Testis (tissue), 2 donors: ENCODE data around the gene TMEFF1.

Experiments
- POLR2A ChIP-seq: fragments of 450-650 bp; IDR thresholded peaks from one replicate; pipeline ENCODE4 v1.6.1; 2017; ENCODE audit warnings: antibody characterized with exemption, mild to moderate bottlenecking, moderate library complexity
- TF ChIP-seq, protein P1 (sequence below), 3 experiments: fragments of 450-650 bp in 2 of 3; fragments of 200-600 bp in 1 of 3; sonication (generic) in 1 of 3; IDR thresholded peaks; one replicate each; pipeline ENCODE4 v1.5.1; 2016 to 2019; ENCODE audit warnings: antibody characterized with exemption in 3 of 3, mild to moderate bottlenecking in 2 of 3, moderate library complexity in 1 of 3

DNA sequence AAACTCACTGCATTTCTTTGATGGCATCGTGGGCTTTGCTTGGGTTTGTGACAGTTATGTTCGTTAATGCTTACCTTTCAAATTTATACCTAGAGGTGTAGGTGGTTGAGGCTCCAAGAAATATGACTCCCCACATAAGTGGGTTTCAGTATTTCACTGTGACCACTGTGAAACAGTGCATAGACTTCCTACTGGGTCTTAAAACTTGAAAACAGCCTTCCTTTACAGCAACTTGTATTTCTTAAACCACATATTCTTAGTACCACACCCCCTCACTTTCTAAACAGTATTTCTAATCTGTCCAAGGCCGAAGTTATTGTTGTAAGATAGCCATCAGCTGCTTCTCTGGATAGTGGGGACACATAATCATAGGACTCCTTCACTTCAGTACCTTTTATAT lies 48.3 kb downstream of the TMEFF1 start:
- TF ChIP-seq, protein P1, sequence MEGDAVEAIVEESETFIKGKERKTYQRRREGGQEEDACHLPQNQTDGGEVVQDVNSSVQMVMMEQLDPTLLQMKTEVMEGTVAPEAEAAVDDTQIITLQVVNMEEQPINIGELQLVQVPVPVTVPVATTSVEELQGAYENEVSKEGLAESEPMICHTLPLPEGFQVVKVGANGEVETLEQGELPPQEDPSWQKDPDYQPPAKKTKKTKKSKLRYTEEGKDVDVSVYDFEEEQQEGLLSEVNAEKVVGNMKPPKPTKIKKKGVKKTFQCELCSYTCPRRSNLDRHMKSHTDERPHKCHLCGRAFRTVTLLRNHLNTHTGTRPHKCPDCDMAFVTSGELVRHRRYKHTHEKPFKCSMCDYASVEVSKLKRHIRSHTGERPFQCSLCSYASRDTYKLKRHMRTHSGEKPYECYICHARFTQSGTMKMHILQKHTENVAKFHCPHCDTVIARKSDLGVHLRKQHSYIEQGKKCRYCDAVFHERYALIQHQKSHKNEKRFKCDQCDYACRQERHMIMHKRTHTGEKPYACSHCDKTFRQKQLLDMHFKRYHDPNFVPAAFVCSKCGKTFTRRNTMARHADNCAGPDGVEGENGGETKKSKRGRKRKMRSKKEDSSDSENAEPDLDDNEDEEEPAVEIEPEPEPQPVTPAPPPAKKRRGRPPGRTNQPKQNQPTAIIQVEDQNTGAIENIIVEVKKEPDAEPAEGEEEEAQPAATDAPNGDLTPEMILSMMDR (IDR thresholded peaks at IDR 0.05): no peak
- no peak for TF ChIP-seq POLR2A
